AG04449 (cell line): ENCODE measurements around the gene PRAMEF13.
"Not testable (repeated sequence)": the region's sequence is repeated elsewhere in the genome, so short reads cannot be mapped to it uniquely, and the experiment has no call there.

Source experiments
- CTCF ChIA-PET: fragments of 350-600 bp; formaldehyde crosslinking; extraction: SDS; loops from one replicate; lab custom pipeline; 2021; ENCODE audit warnings: antibody characterized with exemption; lab: Yijun Ruan, JAX
- POLR2A ChIA-PET: fragments of 400-600, 350-600 bp; formaldehyde crosslinking; extraction: SDS; loops from one replicate; lab custom pipeline; 2020; ENCODE audit warnings: antibody characterized with exemption, inconsistent platforms; lab: Yijun Ruan, JAX
- DNase-seq: peaks from one replicate; pipeline ENCODE4 v3.0.0-alpha.2; 2010; ENCODE audit warnings: low read depth, low spot score
- H3K4me3 ChIP-seq: 2 replicates; pipeline ENCODE4 v1.5.1; 2011; ENCODE audit warnings: low read depth, mild to moderate bottlenecking, control low read depth, low read length
- TF ChIP-seq, protein P1 (sequence below): IDR thresholded peaks from one replicate; pipeline ENCODE4 v1.5.1; 2011; ENCODE audit warnings: mild to moderate bottlenecking, moderate library complexity, low read length, control low read depth, inconsistent platforms; ENCODE audit not compliant: insufficient read depth; ENCODE audit errors: missing control alignments

Gene PRAMEF13

GRCh38 chr1:13228343-13228781, 27.2 kb upstream of the PRAMEF13 start:
- no peak overlapping the region for H3K4me3 ChIP-seq
- ChIA-PET CTCF (no interaction called here), POLR2A (no interaction called here)
- no peak for DNase-seq
- TF ChIP-seq, protein P1, sequence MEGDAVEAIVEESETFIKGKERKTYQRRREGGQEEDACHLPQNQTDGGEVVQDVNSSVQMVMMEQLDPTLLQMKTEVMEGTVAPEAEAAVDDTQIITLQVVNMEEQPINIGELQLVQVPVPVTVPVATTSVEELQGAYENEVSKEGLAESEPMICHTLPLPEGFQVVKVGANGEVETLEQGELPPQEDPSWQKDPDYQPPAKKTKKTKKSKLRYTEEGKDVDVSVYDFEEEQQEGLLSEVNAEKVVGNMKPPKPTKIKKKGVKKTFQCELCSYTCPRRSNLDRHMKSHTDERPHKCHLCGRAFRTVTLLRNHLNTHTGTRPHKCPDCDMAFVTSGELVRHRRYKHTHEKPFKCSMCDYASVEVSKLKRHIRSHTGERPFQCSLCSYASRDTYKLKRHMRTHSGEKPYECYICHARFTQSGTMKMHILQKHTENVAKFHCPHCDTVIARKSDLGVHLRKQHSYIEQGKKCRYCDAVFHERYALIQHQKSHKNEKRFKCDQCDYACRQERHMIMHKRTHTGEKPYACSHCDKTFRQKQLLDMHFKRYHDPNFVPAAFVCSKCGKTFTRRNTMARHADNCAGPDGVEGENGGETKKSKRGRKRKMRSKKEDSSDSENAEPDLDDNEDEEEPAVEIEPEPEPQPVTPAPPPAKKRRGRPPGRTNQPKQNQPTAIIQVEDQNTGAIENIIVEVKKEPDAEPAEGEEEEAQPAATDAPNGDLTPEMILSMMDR, result no peak

GRCh38 chr1:13227271-13228055, 26.3 kb upstream of the PRAMEF13 start:
- DNase-seq, CTCF ChIA-PET, H3K4me3 ChIP-seq: not testable (repeated sequence)
- POLR2A ChIA-PET, result interaction anchor here (0.6 kb wide), 1 partner anchor 145 kb away, joined by 3 read pairs; no protein-coding TSS in a partner anchor

GRCh38 chr1:13225675-13226204, 24.5 kb upstream of the PRAMEF13 start, which contains the start of gene PRAMEF18:
PRAMEF18 (minus strand) TSS chr1:13226154; CDS start chr1:13226106, 48 bp downstream.
- POLR2A ChIA-PET, DNase-seq: not testable (repeated sequence)

GRCh38 chr1:13224480-13225060, 23.4 kb upstream of the PRAMEF13 start:
- ChIA-PET CTCF (no interaction called here), POLR2A (no interaction called here)
- DNase-seq, result no peak
- H3K4me3 ChIP-seq, result no peak overlapping the region
- TF ChIP-seq, protein P1, result no peak

More at GRCh38 chr1:13225675-13226204, 24.5 kb upstream of the PRAMEF13 start, which contains the start of gene PRAMEF18:
- H3K4me3 ChIP-seq, CTCF ChIA-PET: not testable (repeated sequence)

DNA sequence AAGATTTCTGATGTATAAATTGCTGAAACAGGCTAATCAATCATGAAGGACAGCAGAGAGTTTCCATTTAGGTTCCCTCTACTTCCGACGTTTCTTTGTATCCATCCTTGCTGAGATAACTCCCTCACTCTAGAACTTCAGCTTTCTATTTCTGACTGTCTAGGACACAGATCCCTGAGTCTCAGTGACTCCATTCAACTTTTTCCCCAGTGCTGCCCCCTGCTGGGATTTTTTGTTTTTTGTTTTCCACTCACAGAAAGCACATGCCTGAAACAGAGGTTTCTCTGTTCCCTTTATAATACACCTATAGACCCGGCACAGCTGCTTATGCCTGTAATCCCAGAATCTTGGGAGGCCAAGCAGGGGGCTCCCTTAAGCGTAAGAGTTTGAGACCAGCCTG, 21.6 kb upstream of the PRAMEF13 start:
- CTCF ChIA-PET, H3K4me3 ChIP-seq, DNase-seq, POLR2A ChIA-PET: not testable (repeated sequence)

DNA sequence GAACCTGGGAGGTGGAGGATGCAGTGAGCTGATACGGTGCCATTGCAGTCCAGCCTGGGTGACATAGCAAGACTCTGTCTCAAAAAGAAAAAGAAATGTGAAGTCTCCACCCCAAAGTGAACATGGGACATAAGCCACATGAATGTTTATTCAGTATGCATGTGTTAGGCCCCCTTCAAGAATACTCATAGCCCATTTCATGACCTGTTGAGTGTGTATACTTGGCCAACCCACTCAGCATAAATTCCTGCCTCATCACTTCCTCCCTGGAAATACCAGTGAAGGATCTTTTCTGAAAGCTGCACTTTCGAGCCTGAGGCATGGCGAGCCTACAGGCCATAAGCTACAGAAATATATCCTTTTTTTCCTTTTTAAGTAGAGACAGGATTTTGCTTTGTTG, 18.0 kb upstream of the PRAMEF13 start:
- POLR2A ChIA-PET, DNase-seq, CTCF ChIA-PET, H3K4me3 ChIP-seq: not testable (repeated sequence)

- CTCF ChIA-PET, DNase-seq, POLR2A ChIA-PET, H3K4me3 ChIP-seq: not testable (repeated sequence)
These were observed 15.4 kb upstream of the PRAMEF13 start for GRCh38 chr1:13216619-13217018.

- DNase-seq, H3K4me3 ChIP-seq, POLR2A ChIA-PET, CTCF ChIA-PET: not testable (repeated sequence)
These were observed 7.5 kb upstream of the PRAMEF13 start for GRCh38 chr1:13208712-13209111.

GRCh38 chr1:13171548-13171947, 29.7 kb downstream of the PRAMEF13 start, which contains the start of gene PRAMEF9:
PRAMEF9 (plus strand) TSS chr1:13171848; CDS start chr1:13175281, 3,433 bp downstream.
- CTCF ChIA-PET, POLR2A ChIA-PET, H3K4me3 ChIP-seq, DNase-seq: not testable (repeated sequence)

- DNase-seq, POLR2A ChIA-PET, H3K4me3 ChIP-seq, CTCF ChIA-PET: not testable (repeated sequence)
These were observed 35.7 kb downstream of the PRAMEF13 start, which contains the start of gene HNRNPCL4 for GRCh38 chr1:13165531-13165930. HNRNPCL4 (minus strand) TSS chr1:13165631; CDS start chr1:13165467, 164 bp downstream.

- POLR2A ChIA-PET, H3K4me3 ChIP-seq, DNase-seq, CTCF ChIA-PET: not testable (repeated sequence)
These were observed 45.3 kb downstream of the PRAMEF13 start, which contains the start of gene PRAMEF26 for GRCh38 chr1:13155909-13156308. PRAMEF26 (minus strand) TSS chr1:13156009; CDS start chr1:13153095, 2,914 bp downstream.
